ENCODE results near the gene POLD2. TPM values are rescaled to one million over a fixed set of nuclear protein-coding genes. Genes with fewer than 3 reads are reported as not detected.

POLD2 gene
- total and polyA plus RNA-seq, 8 donors = 68.3 to 116 (median 111) TPM

DNA sequence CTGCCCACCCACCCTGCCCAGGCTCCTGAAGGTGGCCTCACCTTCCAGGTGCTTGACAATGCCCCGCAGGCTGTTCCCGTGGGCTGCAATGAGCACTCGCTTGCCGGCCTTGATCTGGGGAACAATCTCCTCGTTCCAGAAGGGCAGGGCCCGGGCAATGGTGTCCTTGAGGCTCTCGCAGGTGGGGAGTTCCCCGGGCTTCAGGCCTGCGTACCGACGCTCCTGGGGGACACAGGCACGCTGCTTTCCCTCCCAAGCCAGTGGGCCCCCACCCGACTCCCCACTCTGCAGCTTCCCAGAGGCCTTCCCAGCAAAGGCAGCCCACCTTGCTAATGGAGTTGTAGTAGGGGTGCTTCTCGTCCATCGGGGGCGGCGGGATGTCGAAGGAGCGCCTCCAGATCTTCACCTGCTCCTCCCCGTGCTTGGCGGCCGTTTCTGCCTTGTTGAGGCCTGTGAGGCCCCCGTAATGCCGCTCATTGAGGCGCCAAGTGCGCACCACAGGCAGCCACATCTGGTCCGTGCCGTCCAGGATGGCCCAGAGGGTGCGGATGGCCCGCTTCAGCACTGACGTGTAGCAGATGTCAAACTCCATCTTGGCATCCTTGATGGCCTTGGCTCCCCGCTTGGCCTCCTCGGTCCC, 58.4 kb downstream of the POLD2 start:
- no peaks in the 10 kb centered on the region for H3K9me3 ChIP-seq
- no peak overlapping the region for H3K27ac ChIP-seq
- H3K27me3 ChIP-seq = no peaks in the 10 kb centered on the region
- DNase-seq (peak in 1 of 4 donors; percentile 29), ATAC-seq (peak; percentile 19)
- TF ChIP-seq, protein P1, sequence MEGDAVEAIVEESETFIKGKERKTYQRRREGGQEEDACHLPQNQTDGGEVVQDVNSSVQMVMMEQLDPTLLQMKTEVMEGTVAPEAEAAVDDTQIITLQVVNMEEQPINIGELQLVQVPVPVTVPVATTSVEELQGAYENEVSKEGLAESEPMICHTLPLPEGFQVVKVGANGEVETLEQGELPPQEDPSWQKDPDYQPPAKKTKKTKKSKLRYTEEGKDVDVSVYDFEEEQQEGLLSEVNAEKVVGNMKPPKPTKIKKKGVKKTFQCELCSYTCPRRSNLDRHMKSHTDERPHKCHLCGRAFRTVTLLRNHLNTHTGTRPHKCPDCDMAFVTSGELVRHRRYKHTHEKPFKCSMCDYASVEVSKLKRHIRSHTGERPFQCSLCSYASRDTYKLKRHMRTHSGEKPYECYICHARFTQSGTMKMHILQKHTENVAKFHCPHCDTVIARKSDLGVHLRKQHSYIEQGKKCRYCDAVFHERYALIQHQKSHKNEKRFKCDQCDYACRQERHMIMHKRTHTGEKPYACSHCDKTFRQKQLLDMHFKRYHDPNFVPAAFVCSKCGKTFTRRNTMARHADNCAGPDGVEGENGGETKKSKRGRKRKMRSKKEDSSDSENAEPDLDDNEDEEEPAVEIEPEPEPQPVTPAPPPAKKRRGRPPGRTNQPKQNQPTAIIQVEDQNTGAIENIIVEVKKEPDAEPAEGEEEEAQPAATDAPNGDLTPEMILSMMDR (IDR thresholded peaks at IDR 0.05) = no peak
- H3K36me3 ChIP-seq = peaks cover 0 to 32% of the 10 kb centered on the region in 2 donors
- H3K4me3 ChIP-seq = no peak overlapping the region
- peaks cover 0 to 12% of the 10 kb centered on the region in 2 donors for H3K4me1 ChIP-seq
- intact Hi-C loops (cut with DNase I) = no loop called here

Small RNAs within 50 kb of the gene (microRNA-seq; reads per million reads assigned to microRNA genes)
- 0.41 to 1.5 reads per million in 2 donors for gene MIR6838

Other genes starting within 250 kb of the POLD2 start
- gene URGCP, start 217.0 kb downstream of the POLD2 start, total RNA-seq = 10 to 100 TPM; 25.5 to 29.9 TPM
- 10 to 100 TPM; 30.5 to 37.5 (median 31.5) TPM for gene URGCP, start 217.0 kb downstream of the POLD2 start, polyA plus RNA-seq (ENCODE audit: insufficient read length in 6 of 6)
- 10 to 100 TPM; 25.7 to 26.4 TPM for gene UBE2D4, start 197.1 kb downstream of the POLD2 start, total RNA-seq
- gene UBE2D4, start 197.1 kb downstream of the POLD2 start, polyA plus RNA-seq (ENCODE audit: insufficient read length in 6 of 6) = 10 to 100 TPM; 15.2 to 20.0 (median 16.1) TPM
- gene SPDYE1, start 125.7 kb downstream of the POLD2 start, total RNA-seq = not detected
- 1 to 10 TPM; 1.4 to 2.5 (median 1.8) TPM for gene SPDYE1, start 125.7 kb downstream of the POLD2 start, polyA plus RNA-seq (ENCODE audit: insufficient read length in 6 of 6)
- 100 to 1,000 TPM in 1 of 2 donors, 10 to 100 TPM in 1; 93.3 to 119 TPM for gene DBNL, start 78.8 kb downstream of the POLD2 start, total RNA-seq
- gene DBNL, start 78.8 kb downstream of the POLD2 start, polyA plus RNA-seq (ENCODE audit: insufficient read length in 6 of 6) = 10 to 100 TPM; 57.2 to 81.1 (median 67.3) TPM
- under 1 TPM in 1 of 2 donors, not detected in 1; 0.79 TPM for gene PGAM2, start 58.0 kb downstream of the POLD2 start, total RNA-seq
- under 1 TPM in 5 of 6 donors, not detected in 1; 0.24 to 0.61 (median 0.46) TPM for gene PGAM2, start 58.0 kb downstream of the POLD2 start, polyA plus RNA-seq (ENCODE audit: insufficient read length in 6 of 6)
- gene POLM, start 41.0 kb downstream of the POLD2 start, total RNA-seq = 10 to 100 TPM; 16.7 to 26.4 TPM
- 10 to 100 TPM; 20.0 to 29.6 (median 28.6) TPM for gene POLM, start 41.0 kb downstream of the POLD2 start, polyA plus RNA-seq (ENCODE audit: insufficient read length in 6 of 6)
- gene AEBP1, start 19.2 kb downstream of the POLD2 start, total RNA-seq = 100 to 1,000 TPM; 167 to 195 TPM
- 10 to 100 TPM; 53.6 to 77.7 (median 61.2) TPM for gene AEBP1, start 19.2 kb downstream of the POLD2 start, polyA plus RNA-seq (ENCODE audit: insufficient read length in 6 of 6)
- gene MYL7, start 17.8 kb upstream of the POLD2 start, total RNA-seq = 1 to 10 TPM; 1.5 to 1.8 TPM
- 1 to 10 TPM in 1 of 6 donors, under 1 TPM in 3, not detected in 2; 0.82 to 5.5 (median 0.88) TPM for gene MYL7, start 17.8 kb upstream of the POLD2 start, polyA plus RNA-seq (ENCODE audit: insufficient read length in 6 of 6)
- gene GCK, start 65.9 kb upstream of the POLD2 start, total RNA-seq = under 1 TPM; 0.34 to 0.50 TPM
- 1 to 10 TPM; 2.2 to 4.1 (median 2.6) TPM for gene GCK, start 65.9 kb upstream of the POLD2 start, polyA plus RNA-seq (ENCODE audit: insufficient read length in 6 of 6)
- gene YKT6, start 77.4 kb upstream of the POLD2 start, total RNA-seq = 10 to 100 TPM; 66.7 to 88.2 TPM
- gene YKT6, start 77.4 kb upstream of the POLD2 start, polyA plus RNA-seq (ENCODE audit: insufficient read length in 6 of 6) = 10 to 100 TPM; 57.0 to 79.9 (median 62.3) TPM
- gene CAMK2B, start 202.0 kb upstream of the POLD2 start, total RNA-seq = under 1 TPM; 0.17 to 0.18 TPM
- 1 to 10 TPM in 1 of 6 donors, under 1 TPM in 5; 0.49 to 1.1 (median 0.61) TPM for gene CAMK2B, start 202.0 kb upstream of the POLD2 start, polyA plus RNA-seq (ENCODE audit: insufficient read length in 6 of 6)

Data from left lung (tissue), 10 donors.